ENCODE data around the gene RBM11. TPM values are rescaled to one million over a fixed set of nuclear protein-coding genes. Genes with fewer than 3 reads are reported as not detected.

The RBM11 gene
- total and polyA plus RNA-seq, 9 of the 15 experiments (the other 6 are each of a cell fraction or from before 2014, with no cell fraction given) = 0.98 to 5.3 (median 2.9) TPM

GRCh38 chr21:14275702-14276205, 59.8 kb downstream of the RBM11 start:
- no peaks in the 10 kb centered on the region for H3K9me1 ChIP-seq (ENCODE audit: control insufficient read depth, insufficient read depth, low read length)
- no peaks in the 10 kb centered on the region for H4K20me1 ChIP-seq (replicated peaks; ENCODE audit: control insufficient read depth, insufficient read depth, low read length)
- intact Hi-C loops (cut with micrococcal nuclease) = loop anchor here (10.0 kb wide), 1 partner anchor 109 kb away; the partner anchor contains the start of gene HSPA13
- no peak overlapping the region for H3K4me3 ChIP-seq
- no TSS peak for BruUV-seq (replicated peaks)
- ChIA-PET CTCF (ENCODE audit: low intra/inter-chr PET ratio) (no interaction called here), POLR2A (interaction anchor here (1.0 to 1.4 kb wide), 3 partner anchors 9 to 107 kb away, joined by 3 to 4 read pairs (median 3); partner anchors contain the start of gene HSPA13)
- peak; percentile 29 for FAIRE-seq
- H2AFZ ChIP-seq (ENCODE audit: low read depth, low read length) = no peak overlapping the region
- no peaks in the 10 kb centered on the region for H3K9me3 ChIP-seq (replicated peaks; ENCODE audit: control insufficient read depth, insufficient read depth, low read depth, low read length)
- H3K4me2 ChIP-seq (ENCODE audit: insufficient read depth, low read length) = no peak overlapping the region
- ATAC-seq = no peak
- no peaks in the 10 kb centered on the region for H3K27me3 ChIP-seq (ENCODE audit: control insufficient read depth in 2 of 2, insufficient read depth in 2 of 2, low read length in 2 of 2)
- H3K36me3 ChIP-seq (ENCODE audit: control insufficient read depth, insufficient read depth, low read length) = no peaks in the 10 kb centered on the region
- in situ Hi-C loops (cut with MboI) = no loop called here
- 24% methylated on average over 4 of the region's 4 CpGs for WGBS (ENCODE audit: insufficient coverage, low coverage, missing lambda C conversion rate)
- TF ChIP-seq RBM25 (IDR thresholded peaks at IDR 0.05; ENCODE audit: low read depth, low read length, severe bottlenecking) (no peak), DACH1 (IDR thresholded peaks at IDR 0.05; ENCODE audit: partially characterized antibody) (no peak)
- H3K4me1 ChIP-seq (replicated peaks in 1 of 2; ENCODE audit: control insufficient read depth in 2 of 2, insufficient read depth in 2 of 2, low read length in 2 of 2) = peaks cover 8 to 11% of the 10 kb centered on the region in 2 experiments
- no peaks in the 10 kb centered on the region for H3K79me2 ChIP-seq (ENCODE audit: control insufficient read depth, insufficient read depth, low read length)
- H3K9ac ChIP-seq (ENCODE audit: insufficient read depth in 1 of 2, low read depth in 2 of 2, low read length in 2 of 2) = no peak overlapping the region
- DNase-seq (ENCODE audit: extremely low read depth in 1 of 4, low spot score in 3 of 4) = no peak
- no peak overlapping the region for H3K27ac ChIP-seq (ENCODE audit: extremely low read depth, low read depth, low read length)

Other genes with a start within 250 kb of the RBM11 start
- not detected in 2 replicates for gene LIPI, start 5.2 kb upstream of the RBM11 start, total RNA-seq (2014; rRNA removed)
- not detected in 2 replicates for gene LIPI, start 5.2 kb upstream of the RBM11 start, total RNA-seq (2014; rRNA removed; fragmentation: Illumina TruSeq; extraction: Trizol)
- not detected in 2 replicates for gene LIPI, start 5.2 kb upstream of the RBM11 start, total RNA-seq (2015; rRNA removed; fragmentation: Illumina TruSeq; extraction: Trizol)
- not detected in 2 replicates for gene LIPI, start 5.2 kb upstream of the RBM11 start, total RNA-seq (2021)
- not detected in 2 replicates for gene LIPI, start 5.2 kb upstream of the RBM11 start, polyA plus RNA-seq (2011; rRNA removed)
- gene LIPI, start 5.2 kb upstream of the RBM11 start, polyA plus RNA-seq (2014; fragmentation: Illumina TruSeq; extraction: Trizol) = not detected in 2 replicates
- not detected for gene LIPI, start 5.2 kb upstream of the RBM11 start, polyA plus RNA-seq (2014; fragmentation: Nextera tagmentation; extraction: Ambion mirVana)
- not detected in 2 replicates for gene LIPI, start 5.2 kb upstream of the RBM11 start, polyA plus RNA-seq (2014; rRNA removed)
- gene HSPA13, start 167.0 kb downstream of the RBM11 start, total RNA-seq (2014; rRNA removed) = 13.8 and 14.0 TPM in 2 replicates
- gene HSPA13, start 167.0 kb downstream of the RBM11 start, total RNA-seq (2014; rRNA removed; fragmentation: Illumina TruSeq; extraction: Trizol) = 28.7 and 35.5 TPM in 2 replicates
- 19.5 and 21.1 TPM in 2 replicates for gene HSPA13, start 167.0 kb downstream of the RBM11 start, total RNA-seq (2015; rRNA removed; fragmentation: Illumina TruSeq; extraction: Trizol)
- 24.7 TPM in 2 replicates for gene HSPA13, start 167.0 kb downstream of the RBM11 start, total RNA-seq (2021)
- gene HSPA13, start 167.0 kb downstream of the RBM11 start, polyA plus RNA-seq (2011; rRNA removed) = 20.0 and 23.9 TPM in 2 replicates
- 18.8 and 18.9 TPM in 2 replicates for gene HSPA13, start 167.0 kb downstream of the RBM11 start, polyA plus RNA-seq (2014; fragmentation: Illumina TruSeq; extraction: Trizol)
- gene HSPA13, start 167.0 kb downstream of the RBM11 start, polyA plus RNA-seq (2014; fragmentation: Nextera tagmentation; extraction: Ambion mirVana) = 10 to 100 TPM; 27.5 to 28.8 TPM
- gene HSPA13, start 167.0 kb downstream of the RBM11 start, polyA plus RNA-seq (2014; rRNA removed) = 12.5 and 13.7 TPM in 2 replicates

Data from K562 (cell line).